GM06990 (cell line): ENCODE results near the gene OGN.

Source experiments
- DNase-seq: peaks from one replicate; pipeline ENCODE4 v3.0.0-alpha.2; 2011; ENCODE audit not compliant: insufficient read length; ENCODE audit errors: extremely low read depth
- H3K27me3 ChIP-seq: replicated peaks from 2 replicates; pipeline ENCODE4 v1.6.0; 2011; ENCODE audit warnings: low read length; ENCODE audit not compliant: control insufficient read depth, insufficient read depth
- H3K36me3 ChIP-seq: 2 replicates; pipeline ENCODE4 v1.5.1; 2011; ENCODE audit warnings: low read length; ENCODE audit not compliant: control insufficient read depth, insufficient read depth
- H3K4me3 ChIP-seq: replicated peaks from 2 replicates; pipeline ENCODE4 v1.5.1; 2011; ENCODE audit warnings: low read depth, mild to moderate bottlenecking, control low read depth, low read length
- TF ChIP-seq, protein P1 (sequence below): IDR thresholded peaks from 2 replicates; pipeline ENCODE4 v1.5.1; 2011; ENCODE audit warnings: low read length, control low read depth, mild to moderate bottlenecking, inconsistent platforms; ENCODE audit not compliant: insufficient read depth, poor library complexity, severe bottlenecking

Gene OGN

DNA sequence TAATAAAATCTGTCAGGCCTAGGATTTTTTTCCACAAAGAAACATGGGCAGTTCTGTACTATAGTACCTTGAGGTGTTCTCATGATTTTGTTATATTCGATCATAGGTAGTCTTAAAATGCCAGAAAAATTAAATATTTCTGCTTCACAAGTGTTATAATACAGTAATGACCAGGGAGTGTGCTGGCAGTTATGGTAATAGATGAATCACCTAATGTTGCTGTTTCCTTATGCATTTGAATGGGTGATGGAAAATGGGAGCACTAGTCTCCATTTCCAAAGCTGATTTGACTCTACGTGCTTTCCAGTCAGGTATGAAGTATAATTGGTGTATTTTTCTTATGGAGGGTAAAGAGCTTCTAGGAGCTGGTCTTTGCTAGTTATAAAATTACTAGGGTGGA lies 23.8 kb downstream of the OGN start:
- Histone ChIP-seq H3K27me3 (no peaks in the 10 kb centered on the region), H3K4me3 (no peak overlapping the region), H3K36me3 (no peaks in the 10 kb centered on the region)
- no peak for DNase-seq
- TF ChIP-seq, protein P1, sequence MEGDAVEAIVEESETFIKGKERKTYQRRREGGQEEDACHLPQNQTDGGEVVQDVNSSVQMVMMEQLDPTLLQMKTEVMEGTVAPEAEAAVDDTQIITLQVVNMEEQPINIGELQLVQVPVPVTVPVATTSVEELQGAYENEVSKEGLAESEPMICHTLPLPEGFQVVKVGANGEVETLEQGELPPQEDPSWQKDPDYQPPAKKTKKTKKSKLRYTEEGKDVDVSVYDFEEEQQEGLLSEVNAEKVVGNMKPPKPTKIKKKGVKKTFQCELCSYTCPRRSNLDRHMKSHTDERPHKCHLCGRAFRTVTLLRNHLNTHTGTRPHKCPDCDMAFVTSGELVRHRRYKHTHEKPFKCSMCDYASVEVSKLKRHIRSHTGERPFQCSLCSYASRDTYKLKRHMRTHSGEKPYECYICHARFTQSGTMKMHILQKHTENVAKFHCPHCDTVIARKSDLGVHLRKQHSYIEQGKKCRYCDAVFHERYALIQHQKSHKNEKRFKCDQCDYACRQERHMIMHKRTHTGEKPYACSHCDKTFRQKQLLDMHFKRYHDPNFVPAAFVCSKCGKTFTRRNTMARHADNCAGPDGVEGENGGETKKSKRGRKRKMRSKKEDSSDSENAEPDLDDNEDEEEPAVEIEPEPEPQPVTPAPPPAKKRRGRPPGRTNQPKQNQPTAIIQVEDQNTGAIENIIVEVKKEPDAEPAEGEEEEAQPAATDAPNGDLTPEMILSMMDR = no peak

DNA sequence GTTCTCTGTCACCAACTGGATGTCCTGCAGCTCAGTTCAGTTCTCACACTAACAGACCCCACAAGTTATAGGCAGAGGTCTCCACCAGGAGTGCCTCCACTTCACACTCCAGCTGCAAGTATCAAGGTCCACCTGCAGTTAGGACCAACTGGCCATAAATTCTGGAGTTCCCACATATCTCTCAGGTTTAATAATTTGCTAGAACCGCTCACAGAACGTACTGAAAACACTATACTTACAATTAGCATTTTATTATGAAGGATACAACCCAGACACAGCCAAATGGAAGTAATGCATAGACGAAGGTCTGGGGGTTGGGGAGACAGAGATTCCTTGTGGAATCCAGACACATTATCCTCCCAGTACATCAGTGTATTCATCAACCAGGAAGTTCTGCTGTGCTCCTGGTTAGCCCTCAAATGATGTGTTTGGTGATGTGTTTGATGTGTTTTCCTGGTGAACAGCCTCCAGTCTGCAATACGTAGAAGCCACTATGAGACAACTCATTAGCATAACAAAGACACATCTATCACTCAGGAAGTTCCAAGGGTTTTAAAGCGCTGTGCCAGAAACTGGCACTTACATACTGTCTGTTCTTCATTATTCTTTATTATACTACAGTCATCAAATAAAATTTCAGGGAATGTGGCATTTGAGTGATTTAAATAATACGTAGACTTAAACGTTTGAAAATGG lies 25.4 kb downstream of the OGN start:
- DNase-seq = no peak
- TF ChIP-seq, protein P1 = no peak
- Histone ChIP-seq H3K4me3 (no peak overlapping the region), H3K36me3 (no peaks in the 10 kb centered on the region), H3K27me3 (no peaks in the 10 kb centered on the region)

DNA sequence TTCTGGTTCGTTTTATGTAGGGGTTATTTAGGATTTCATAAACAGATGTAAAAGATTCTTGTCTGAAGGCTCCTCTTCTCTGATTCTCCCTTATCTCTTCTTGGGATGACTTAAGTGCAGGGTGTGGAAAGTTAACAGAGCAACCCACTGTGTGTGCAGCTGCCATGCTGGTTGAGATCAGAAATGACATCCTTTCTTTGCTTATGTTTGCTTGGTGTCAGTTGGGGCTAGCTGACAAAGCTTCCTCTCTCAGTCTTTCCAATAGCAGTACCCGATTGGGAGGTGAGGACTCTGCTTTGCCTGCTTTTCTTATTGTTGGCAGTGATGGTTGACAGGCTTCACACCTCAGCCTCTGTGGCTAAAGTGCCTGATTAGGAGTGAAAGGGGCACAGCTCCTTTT lies 26.5 kb downstream of the OGN start:
- TF ChIP-seq, protein P1 = no peak
- Histone ChIP-seq H3K27me3 (no peaks in the 10 kb centered on the region), H3K4me3 (no peak overlapping the region), H3K36me3 (no peaks in the 10 kb centered on the region)
- DNase-seq = no peak

DNA sequence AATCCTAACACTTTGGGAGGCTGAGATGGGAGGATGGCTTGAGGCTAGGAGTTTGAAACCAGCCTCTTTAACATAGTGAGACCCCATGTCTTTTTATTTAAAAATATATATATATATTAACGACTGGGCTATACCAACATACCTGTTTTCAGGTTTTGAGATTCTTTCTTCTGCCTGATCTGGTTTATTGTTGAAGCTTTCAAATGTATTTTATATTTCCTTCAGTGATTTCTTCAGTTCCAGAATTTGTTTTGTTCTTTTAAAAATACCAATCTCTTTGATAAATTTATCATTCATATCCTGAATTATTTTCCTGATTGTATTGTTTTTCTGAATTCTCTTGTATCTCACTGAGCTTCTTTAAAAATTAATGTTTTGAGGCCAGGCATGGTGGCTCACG lies 31.2 kb downstream of the OGN start:
- H3K36me3 ChIP-seq = no peaks in the 10 kb centered on the region
- TF ChIP-seq, protein P1 = no peak
- no peaks in the 10 kb centered on the region for H3K27me3 ChIP-seq
- no peak for DNase-seq
- no peak overlapping the region for H3K4me3 ChIP-seq

DNA sequence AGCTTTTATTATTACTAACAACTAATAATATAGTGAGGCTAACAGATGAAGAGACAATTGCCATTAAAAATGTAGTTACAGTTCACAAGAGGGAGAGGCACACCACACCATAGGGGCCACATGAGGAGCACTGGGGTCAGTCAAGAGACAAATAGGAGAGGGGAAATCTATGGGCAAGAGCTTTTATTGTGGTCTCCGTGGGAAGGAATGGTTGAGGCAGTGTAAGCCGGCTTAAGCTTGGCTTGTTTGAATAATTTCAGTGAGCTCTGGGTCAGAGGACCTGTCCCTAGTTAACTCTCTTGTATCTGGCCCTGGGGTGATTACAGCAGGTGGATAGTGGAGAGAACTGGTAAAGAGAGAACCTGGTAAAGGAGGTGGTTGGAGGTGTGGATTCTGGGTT lies 35.3 kb downstream of the OGN start:
- no peak for DNase-seq
- H3K4me3 ChIP-seq = no peak overlapping the region
- H3K27me3 ChIP-seq = no peaks in the 10 kb centered on the region
- no peaks in the 10 kb centered on the region for H3K36me3 ChIP-seq
- TF ChIP-seq, protein P1 = no peak

DNA sequence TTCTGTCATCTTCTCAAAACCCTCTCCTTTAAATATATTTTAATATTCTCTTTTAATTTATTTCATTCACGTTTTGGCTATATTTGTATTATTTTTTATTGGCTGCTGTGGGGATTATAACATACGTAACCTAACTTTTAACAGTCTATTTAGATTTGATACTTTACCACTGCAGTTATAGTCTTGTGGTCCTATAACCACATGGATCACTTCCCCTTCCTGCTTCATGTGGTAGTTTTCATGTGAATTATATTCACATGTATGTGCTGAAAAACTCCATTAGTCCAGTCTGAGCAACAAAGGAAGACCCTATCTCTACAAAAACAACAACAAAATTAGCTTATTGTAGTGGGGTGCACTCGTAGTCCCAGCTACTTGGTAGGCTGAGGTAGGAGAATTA lies 44.3 kb downstream of the OGN start:
- Histone ChIP-seq H3K27me3 (no peaks in the 10 kb centered on the region), H3K36me3 (no peaks in the 10 kb centered on the region), H3K4me3 (no peak overlapping the region)
- TF ChIP-seq, protein P1 = no peak
- DNase-seq = no peak
